Measurements from ENCODE around the gene ASIP. TPM values are rescaled to one million over a fixed set of nuclear protein-coding genes. Genes with fewer than 3 reads are reported as not detected.
A peak's percentile ranks its signal among the peaks of the same experiment; 100 is the strongest.

ASIP gene
- total and polyA plus RNA-seq, 2 of the 13 experiments (the other 11 are each of a cell fraction or from before 2014, with no cell fraction given), result not detected

- TF ChIP-seq HNF4G (IDR thresholded peaks at IDR 0.05; ENCODE audit: borderline replicate concordance, low read depth, low read length), result peak; percentile 100
- peak; percentile 100 for TF ChIP-seq HNF4G (CRISPR knock-in tag; IDR thresholded peaks at IDR 0.05; ENCODE audit: borderline replicate concordance, low read depth)
- peak; percentile 85; the same call in 1 of the 2 replicates for TF ChIP-seq ZNF83 (CRISPR knock-in tag; IDR thresholded peaks at IDR 0.05; ENCODE audit: borderline replicate concordance)
- no peak for TF ChIP-seq ZNF432 (CRISPR knock-in tag; IDR thresholded peaks at IDR 0.05; ENCODE audit: borderline replicate concordance)
- TF ChIP-seq ZNF790 (CRISPR knock-in tag; IDR thresholded peaks at IDR 0.05; ENCODE audit: borderline replicate concordance), result no peak
- 0 out of 2 replicates have a peak, but pooled peaks have one; percentile 9 for TF ChIP-seq ZNF775 (CRISPR knock-in tag; IDR thresholded peaks at IDR 0.05; ENCODE audit: borderline replicate concordance)
- TF ChIP-seq ZNF33A (CRISPR knock-in tag; IDR thresholded peaks at IDR 0.05; ENCODE audit: borderline replicate concordance), result no peak
- TF ChIP-seq HIVEP1 (CRISPR knock-in tag; IDR thresholded peaks at IDR 0.05), result peak; percentile 98
- TF ChIP-seq YEATS2 (CRISPR knock-in tag; IDR thresholded peaks at IDR 0.05; ENCODE audit: borderline replicate concordance), result peak; percentile 65; the same call in 1 of the 2 replicates
- TF ChIP-seq ISL2 (CRISPR knock-in tag; IDR thresholded peaks at IDR 0.05), result peak; percentile 93
- no peak for TF ChIP-seq ZFP62 (CRISPR knock-in tag; IDR thresholded peaks at IDR 0.05)
- peak; percentile 89 for TF ChIP-seq ZNF317 (CRISPR knock-in tag; IDR thresholded peaks at IDR 0.05)
- peak; percentile 95 for TF ChIP-seq PITX1 (CRISPR knock-in tag; IDR thresholded peaks at IDR 0.05)
- TF ChIP-seq TBX2 (CRISPR knock-in tag; IDR thresholded peaks at IDR 0.05; ENCODE audit: borderline replicate concordance), result peak; percentile 97
- no peak for TF ChIP-seq SCMH1 (CRISPR knock-in tag; IDR thresholded peaks at IDR 0.05; ENCODE audit: borderline replicate concordance)
- peak; percentile 75 for TF ChIP-seq ZSCAN29 (CRISPR knock-in tag; conservative IDR thresholded peaks at IDR 0.05)
- TF ChIP-seq ZBTB10 (CRISPR knock-in tag; IDR thresholded peaks at IDR 0.05; ENCODE audit: borderline replicate concordance), result no peak; the same call in 1 of the 2 replicates
- peak; percentile 94 for TF ChIP-seq ERF (CRISPR knock-in tag; IDR thresholded peaks at IDR 0.05)
- peak; percentile 75; the same call in 1 of the 2 replicates for TF ChIP-seq ZNF501 (CRISPR knock-in tag; IDR thresholded peaks at IDR 0.05)
- TF ChIP-seq ZBTB38 (CRISPR knock-in tag; IDR thresholded peaks at IDR 0.05), result peak; percentile 88
- 0 out of 2 replicates have a peak, but pooled peaks have one; percentile 85 for TF ChIP-seq ZNF354B (CRISPR knock-in tag; IDR thresholded peaks at IDR 0.05)
- TF ChIP-seq NR2F6 (IDR thresholded peaks at IDR 0.05), result peak; percentile 90
- peak; percentile 97 for TF ChIP-seq NR2F6 (CRISPR knock-in tag; IDR thresholded peaks at IDR 0.05)
- TF ChIP-seq, protein P1, sequence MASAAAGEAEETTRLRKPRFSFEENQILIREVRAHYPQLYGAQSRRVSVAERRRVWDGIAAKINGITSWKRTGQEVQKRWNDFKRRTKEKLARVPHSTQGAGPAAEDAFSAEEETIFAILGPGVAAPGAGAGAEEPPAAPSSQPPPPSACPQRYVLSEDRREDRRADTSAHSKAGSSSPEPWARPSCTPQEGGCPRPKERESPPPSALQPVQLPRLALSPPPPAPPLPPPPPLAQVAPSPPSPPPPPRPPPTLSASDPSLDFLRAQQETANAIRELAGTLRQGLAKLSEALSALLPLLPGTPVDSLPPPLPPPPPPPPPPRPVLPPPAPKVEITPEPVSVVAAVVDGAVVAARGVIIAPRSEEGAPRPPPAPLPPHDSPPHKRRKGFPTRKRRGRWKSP (CRISPR knock-in tag; IDR thresholded peaks at IDR 0.05), result peak; percentile 95
- TF ChIP-seq TGIF2 (CRISPR knock-in tag; IDR thresholded peaks at IDR 0.05), result 0 out of 2 replicates have a peak, but pooled peaks have one; percentile 68
- TF ChIP-seq MXD3 (CRISPR knock-in tag; IDR thresholded peaks at IDR 0.05), result no peak; the same call in none of the 2 replicates
- TF ChIP-seq ADNP (CRISPR knock-in tag; IDR thresholded peaks at IDR 0.05), result no peak
- TF ChIP-seq SMAD9 (CRISPR knock-in tag; IDR thresholded peaks at IDR 0.05), result no peak
Observed at GRCh38 chr20:34311118-34312023, 70.1 kb downstream of the ASIP start (continued).

All from HepG2 (cell line).